KBM-7 (cell line): Measurements from ENCODE around the gene MIGA2.
"Not testable (repeated sequence)": the region's sequence is repeated elsewhere in the genome, so short reads cannot be mapped to it uniquely, and the experiment has no call there.

Experiments used
- DNase-seq: peaks from one replicate; pipeline ENCODE4 v3.0.0-alpha.2; 2015
- in situ Hi-C: fragments of 300-500 bp; cut with MboI; formaldehyde crosslinking; loops from 2 replicates; pipeline ENCODE4 v1.14.3; 2020; ENCODE audit warnings: low sequenced_read_pairs, low pct_unique_long_range_greater_than_20kb, mixed read lengths

The MIGA2 gene

DNA sequence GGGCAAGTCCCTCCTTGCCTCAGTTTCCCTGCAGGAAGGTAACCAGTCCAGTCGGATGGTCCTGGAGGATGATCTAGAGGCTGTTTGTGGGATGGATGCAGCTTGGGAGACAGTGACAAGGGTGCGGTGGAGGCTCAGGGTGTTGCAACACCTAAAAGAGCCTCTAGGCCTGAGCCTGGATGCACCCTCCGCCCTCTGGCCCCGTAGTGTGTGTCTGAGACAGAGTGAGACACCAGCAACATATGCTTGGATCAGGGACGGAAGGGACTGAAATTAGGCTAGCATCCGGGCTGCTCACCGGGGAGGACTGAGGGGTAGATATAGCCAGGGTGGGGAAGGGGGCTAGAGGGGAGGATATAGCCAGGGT, 73.1 kb downstream of the MIGA2 start:
- peak; percentile 22 for DNase-seq
- in situ Hi-C loops, result no loop called here

DNA sequence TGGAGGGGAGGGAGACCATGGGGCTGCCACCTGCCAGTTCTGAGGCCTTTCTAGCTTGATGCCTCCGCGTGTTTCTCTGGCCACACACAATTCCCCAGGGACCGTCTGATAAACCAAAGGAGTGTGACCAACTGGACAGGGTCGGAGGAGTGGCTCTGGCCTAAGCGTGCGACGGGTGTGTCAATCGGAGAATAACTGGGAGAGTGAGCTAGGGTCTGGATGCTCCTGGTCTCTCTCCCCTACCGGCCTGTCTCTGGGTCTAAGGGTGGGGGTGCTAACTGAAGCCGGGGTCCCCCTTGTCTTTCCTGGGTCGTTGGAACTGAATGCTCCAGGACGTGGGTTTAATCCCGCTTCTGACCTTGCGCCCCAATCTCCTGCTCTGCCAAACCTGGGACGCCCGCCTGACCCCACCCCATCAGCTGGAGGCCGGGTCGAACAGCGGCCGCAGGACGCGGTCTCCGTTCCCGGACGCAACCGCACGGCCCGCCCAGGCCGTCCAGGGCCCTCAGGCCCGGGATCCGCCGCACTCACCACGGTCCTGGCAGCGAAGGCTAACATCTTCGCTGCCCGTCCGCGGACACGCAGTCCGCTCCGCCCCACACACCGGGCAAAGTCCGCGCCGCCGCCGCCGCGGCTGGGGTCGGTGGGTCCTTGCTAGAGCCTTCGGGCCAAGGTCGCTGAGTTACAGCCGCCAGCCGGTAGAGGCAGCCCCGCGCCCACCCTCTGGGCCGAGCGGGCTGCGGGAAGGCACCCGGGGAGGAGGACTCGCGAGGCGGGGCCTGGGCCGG, 73.7 kb downstream of the MIGA2 start:
- peak; percentile 7 for DNase-seq
- in situ Hi-C loops, result no loop called here

DNA sequence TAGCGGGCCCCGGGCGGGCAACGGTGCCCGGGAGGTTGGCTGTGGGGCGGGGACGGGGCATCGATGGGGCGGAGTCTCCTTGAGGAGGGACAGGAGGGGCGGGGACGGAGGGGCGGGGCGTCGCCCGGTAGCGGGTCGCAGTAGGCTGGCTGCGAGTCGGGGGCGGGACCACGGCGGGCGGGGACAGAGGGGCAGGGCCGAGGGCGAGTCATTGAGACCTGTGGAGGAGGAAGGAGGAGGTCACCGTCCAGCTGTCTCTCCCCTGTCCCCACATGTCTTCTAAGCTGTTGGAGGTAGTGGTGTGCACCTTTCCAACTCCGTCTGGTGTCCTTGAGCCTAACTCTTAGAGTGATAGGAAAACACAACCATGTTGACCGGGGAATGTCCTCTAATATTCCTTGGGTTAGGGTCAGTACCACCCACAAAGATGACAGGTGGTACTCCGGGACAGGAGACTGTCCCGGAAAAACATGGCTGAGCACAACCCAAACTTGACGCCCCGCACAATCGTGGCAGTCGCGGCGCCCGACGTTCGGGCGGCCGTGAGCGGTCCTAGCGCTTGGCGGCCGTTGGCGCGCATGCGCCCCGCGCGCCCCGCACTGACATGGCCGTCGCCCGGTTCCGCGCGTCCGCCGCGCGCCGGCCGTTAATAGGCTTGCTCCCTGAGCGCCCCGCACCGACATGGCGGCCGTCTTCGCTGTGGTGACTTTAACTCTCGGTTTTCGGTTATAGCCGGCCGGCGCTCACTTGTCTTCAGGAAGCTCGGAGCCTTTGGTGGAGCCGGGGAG, 74.5 kb downstream of the MIGA2 start, which contains the start of the genes CRAT and PTPA:
TSS of gene CRAT (minus strand) at position 54 of the 788 bp plus-strand sequence. CDS start 284 bp downstream, outside the sequence.
TSS of gene PTPA (plus strand) at position 676 of the 788 bp plus-strand sequence. CDS start 186 bp downstream, outside the sequence.
- DNase-seq, result peak; percentile 88
- in situ Hi-C loops, result no loop called here

DNA sequence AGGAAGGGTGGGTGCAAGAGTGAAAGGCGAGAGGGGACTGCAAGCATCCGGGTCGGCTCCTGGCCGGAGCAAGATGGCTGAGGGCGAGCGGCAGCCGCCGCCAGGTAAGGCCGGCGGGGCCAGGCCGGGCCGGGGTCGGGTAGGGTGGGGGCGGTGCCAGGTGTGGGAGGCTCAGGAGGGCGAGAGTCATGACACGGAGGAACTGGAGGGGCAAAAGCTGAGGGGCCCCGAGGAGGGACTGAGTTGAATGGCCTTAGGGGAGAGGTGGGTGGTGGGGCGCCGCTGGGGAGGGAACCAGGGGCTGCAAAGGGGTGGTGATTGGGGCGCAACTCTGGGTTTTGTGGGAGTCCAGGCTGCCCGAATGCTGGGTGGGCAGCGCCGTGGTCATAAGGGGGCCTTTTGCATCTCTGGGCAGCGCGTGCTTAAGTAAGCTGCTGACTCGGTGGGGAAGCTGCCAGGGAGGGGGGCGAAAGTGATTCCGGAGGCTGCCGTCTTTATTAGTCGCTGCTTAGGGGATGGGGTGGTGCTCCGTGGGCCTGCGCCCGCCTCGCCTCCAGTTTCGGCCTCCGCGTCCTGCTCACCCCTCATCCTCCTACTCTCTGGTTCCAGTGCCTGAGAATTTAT, 75.2 kb downstream of the MIGA2 start:
- in situ Hi-C loops, result no loop called here
- DNase-seq, result peak; percentile 44

DNA sequence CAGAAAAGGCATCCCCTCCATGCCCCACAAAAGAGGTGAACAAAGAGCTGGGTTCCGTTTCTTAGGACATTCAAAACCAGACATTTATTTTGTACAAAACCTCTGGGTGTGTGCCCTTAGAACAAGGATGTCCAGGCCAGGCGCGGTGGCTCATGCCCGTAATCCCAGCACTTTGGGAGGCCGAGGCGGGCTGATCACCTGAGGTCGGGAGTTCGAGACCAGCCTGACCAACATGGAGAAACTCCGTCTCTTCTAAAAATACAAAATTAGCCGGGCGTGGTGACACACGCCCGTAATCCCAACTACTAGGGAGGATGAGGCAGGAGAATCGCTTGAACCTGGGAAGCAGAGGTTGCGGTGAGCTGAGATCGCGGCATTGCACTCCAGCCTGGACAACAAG, 76.1 kb downstream of the MIGA2 start:
- in situ Hi-C loops, result not testable (repeated sequence)

DNA sequence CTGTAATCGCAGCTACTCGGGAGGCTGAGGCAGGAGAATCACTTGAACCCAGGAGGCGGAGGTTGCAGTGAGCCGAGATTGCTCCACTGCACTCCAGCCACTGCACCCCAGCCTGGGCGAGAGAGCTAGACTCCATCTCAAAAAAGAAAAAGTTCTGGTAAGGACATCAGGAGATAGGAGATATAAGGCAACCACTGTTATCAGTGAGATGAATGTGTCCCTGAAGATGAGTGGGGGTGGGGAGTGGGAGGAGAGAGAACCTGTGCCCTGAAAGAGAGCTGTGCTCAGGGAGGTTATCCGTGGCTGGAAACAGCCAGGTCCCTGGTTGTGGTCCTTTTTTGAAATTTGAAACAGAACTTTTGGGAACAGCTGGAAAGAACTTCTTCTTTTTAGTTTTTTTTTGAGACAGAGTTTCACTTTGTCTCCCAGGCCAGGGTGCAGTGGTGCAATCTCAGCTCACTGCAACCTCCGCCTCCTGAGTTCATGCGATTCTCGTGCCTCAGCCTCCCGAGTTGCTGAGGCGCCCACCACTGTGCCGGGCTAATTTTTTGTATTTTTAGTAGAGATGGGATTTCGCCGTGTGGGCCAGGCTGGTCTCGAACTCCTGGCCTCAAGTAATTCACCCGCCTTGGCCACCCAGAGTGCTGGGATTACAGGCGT, 77.3 kb downstream of the MIGA2 start:
- in situ Hi-C loops, result no loop called here
- DNase-seq, result peak; percentile 11

More for the DNA sequence above, 76.1 kb downstream of the MIGA2 start:
- DNase-seq, result not testable (repeated sequence)

DNA sequence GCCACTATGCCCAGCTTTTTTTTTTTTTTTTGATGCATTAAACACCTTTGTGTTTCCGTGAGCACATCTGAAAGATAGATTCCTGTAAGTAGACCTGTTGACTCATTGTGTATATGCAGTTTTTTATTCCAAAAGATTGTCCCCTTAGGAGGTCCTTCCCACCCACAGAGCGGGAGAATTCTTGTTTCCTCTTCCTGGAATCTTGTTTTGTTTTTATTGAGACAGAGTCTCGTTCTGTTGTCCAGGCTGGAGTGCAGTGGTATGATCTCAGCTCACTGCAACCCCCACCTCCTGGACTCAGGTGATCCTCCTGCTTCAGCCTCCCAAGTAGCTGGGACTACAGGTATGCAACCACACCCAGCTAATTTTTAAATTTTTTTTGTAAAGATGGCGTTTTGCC, 82.4 kb downstream of the MIGA2 start:
- no peak for DNase-seq

DNA sequence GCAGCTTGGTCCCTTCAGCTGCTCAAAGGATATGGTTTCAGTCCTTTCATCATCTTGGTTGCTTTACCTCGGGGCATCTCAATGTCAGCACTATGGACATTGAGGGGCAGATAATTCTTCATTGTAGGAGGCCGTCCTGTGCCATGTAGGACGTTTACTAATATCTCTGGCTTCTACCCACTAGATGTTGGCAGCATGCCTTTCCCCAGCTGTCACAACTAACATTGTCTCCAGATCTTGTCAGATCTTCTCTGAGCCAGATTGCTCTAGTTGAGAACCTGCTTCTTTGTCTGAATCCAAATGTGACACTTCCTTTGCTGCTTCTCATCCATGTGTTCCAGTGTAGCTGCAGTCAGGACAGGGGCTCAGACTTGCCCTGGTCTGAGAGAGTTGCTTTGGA, 85.1 kb downstream of the MIGA2 start:
- in situ Hi-C loops, result no loop called here
- DNase-seq, result no peak

More for the DNA sequence above, 82.4 kb downstream of the MIGA2 start:
- in situ Hi-C loops, result no loop called here
